ENCODE measurements around the gene NRG3. TPM values are rescaled to one million over a fixed set of nuclear protein-coding genes. Genes with fewer than 3 reads are reported as not detected.
A peak's percentile ranks its signal among the peaks of the same experiment; 100 is the strongest.

NRG3 gene
- total RNA-seq, 2 donors from 2014 or later: 0.97 TPM; not detected in 1

DNA sequence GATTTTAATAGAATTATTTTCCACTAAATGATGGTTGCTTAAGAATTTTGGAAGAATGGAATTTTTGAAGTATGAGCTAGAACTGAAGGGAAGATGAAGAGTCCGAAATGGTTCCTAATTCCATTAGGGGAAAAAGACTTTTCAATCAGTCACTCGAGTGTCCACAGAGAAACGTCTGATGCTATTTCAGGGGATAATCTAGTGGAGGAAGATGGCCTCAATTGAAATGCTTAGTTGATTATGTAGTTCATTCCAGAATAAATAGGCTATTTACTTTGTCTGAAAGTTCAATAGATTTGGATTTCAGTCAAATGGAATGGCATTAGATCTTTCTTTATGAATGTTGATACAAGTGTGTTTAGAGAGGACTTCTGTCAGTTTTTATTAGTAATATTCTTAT lies 365.4 kb downstream of the NRG3 start:
- Histone ChIP-seq H3K27me3 (replicated peaks; ENCODE audit: insufficient read depth) (no peaks in the 10 kb centered on the region), H3K4me3 (no peak overlapping the region), H3K4me1 (replicated peaks) (no peaks in the 10 kb centered on the region), H3K36me3 (no peaks in the 10 kb centered on the region), H3K9me3 (no peaks in the 10 kb centered on the region), H3K27ac (no peak overlapping the region)
- intact Hi-C loops (cut with DNase I): no loop called here
- DNase-seq (ENCODE audit: low spot score): no peak
- TF ChIP-seq POLR2A (IDR thresholded peaks at IDR 0.05) (no peak), POLR2AphosphoS5 (IDR thresholded peaks at IDR 0.05) (no peak)
- TF ChIP-seq, protein P1, sequence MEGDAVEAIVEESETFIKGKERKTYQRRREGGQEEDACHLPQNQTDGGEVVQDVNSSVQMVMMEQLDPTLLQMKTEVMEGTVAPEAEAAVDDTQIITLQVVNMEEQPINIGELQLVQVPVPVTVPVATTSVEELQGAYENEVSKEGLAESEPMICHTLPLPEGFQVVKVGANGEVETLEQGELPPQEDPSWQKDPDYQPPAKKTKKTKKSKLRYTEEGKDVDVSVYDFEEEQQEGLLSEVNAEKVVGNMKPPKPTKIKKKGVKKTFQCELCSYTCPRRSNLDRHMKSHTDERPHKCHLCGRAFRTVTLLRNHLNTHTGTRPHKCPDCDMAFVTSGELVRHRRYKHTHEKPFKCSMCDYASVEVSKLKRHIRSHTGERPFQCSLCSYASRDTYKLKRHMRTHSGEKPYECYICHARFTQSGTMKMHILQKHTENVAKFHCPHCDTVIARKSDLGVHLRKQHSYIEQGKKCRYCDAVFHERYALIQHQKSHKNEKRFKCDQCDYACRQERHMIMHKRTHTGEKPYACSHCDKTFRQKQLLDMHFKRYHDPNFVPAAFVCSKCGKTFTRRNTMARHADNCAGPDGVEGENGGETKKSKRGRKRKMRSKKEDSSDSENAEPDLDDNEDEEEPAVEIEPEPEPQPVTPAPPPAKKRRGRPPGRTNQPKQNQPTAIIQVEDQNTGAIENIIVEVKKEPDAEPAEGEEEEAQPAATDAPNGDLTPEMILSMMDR (IDR thresholded peaks at IDR 0.05): no peak
- 70% methylated on average over 3 of the region's 3 CpGs for WGBS

DNA sequence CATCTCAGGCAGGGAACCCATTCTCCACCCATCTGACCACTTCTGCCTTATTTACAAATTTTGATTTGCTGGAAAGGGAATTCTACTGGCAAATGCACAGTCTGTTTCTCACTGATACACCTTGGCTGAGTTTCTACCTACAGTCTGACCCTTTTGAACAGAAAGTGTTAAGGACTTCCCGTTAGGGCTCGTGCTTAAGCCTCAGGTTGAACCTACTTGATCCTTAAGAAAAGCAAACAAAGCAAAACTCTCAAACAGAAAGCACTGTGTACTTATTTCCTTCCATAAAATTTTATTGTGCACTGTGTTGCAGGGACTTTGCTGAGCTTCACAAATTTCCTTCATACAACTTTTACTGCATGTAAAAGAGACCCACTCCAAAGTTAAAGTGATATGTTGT lies 367.8 kb downstream of the NRG3 start:
- intact Hi-C loops (cut with DNase I): no loop called here
- TF ChIP-seq POLR2AphosphoS5 (IDR thresholded peaks at IDR 0.05) (peak; percentile 22), POLR2A (IDR thresholded peaks at IDR 0.05) (no peak)
- TF ChIP-seq, protein P1 (IDR thresholded peaks at IDR 0.05): no peak
- no peak overlapping the region for H3K27ac ChIP-seq
- H3K4me3 ChIP-seq: no peak overlapping the region
- no peaks in the 10 kb centered on the region for H3K36me3 ChIP-seq
- no peak for DNase-seq (ENCODE audit: low spot score)
- WGBS: 31% methylated on average over 2 of the region's 2 CpGs
- H3K27me3 ChIP-seq (replicated peaks; ENCODE audit: insufficient read depth): no peaks in the 10 kb centered on the region
- H3K9me3 ChIP-seq: no peaks in the 10 kb centered on the region
- H3K4me1 ChIP-seq (replicated peaks): no peaks in the 10 kb centered on the region

DNA sequence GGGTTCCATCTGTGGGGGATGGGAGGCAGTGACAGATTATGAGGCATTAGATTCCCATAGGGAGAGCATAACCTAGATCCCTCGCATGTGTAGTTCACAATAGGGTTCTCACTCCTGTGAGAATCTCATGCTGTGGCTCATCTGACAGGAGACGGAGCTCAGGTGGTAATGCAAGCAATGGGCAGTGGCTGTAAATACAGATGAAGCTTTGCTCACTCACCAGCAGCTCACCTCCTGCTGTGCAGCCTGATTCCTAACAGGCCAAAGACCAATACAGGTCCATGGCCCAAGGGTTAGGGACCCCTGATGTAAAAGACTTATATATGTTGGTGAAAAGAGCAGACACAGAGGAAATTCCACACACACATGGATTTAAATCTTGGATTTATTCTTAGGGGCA lies 370.2 kb downstream of the NRG3 start:
- intact Hi-C loops (cut with DNase I): no loop called here
- H3K36me3 ChIP-seq: no peaks in the 10 kb centered on the region
- no peaks in the 10 kb centered on the region for H3K27me3 ChIP-seq (replicated peaks; ENCODE audit: insufficient read depth)
- DNase-seq (ENCODE audit: low spot score): no peak
- H3K27ac ChIP-seq: no peak overlapping the region
- no peaks in the 10 kb centered on the region for H3K4me1 ChIP-seq (replicated peaks)
- no peaks in the 10 kb centered on the region for H3K9me3 ChIP-seq
- TF ChIP-seq, protein P1 (IDR thresholded peaks at IDR 0.05): no peak
- no peak for TF ChIP-seq POLR2AphosphoS5 (IDR thresholded peaks at IDR 0.05)
- TF ChIP-seq POLR2A (IDR thresholded peaks at IDR 0.05): no peak
- 85% methylated on average over 2 of the region's 2 CpGs for WGBS
- H3K4me3 ChIP-seq: no peak overlapping the region

DNA sequence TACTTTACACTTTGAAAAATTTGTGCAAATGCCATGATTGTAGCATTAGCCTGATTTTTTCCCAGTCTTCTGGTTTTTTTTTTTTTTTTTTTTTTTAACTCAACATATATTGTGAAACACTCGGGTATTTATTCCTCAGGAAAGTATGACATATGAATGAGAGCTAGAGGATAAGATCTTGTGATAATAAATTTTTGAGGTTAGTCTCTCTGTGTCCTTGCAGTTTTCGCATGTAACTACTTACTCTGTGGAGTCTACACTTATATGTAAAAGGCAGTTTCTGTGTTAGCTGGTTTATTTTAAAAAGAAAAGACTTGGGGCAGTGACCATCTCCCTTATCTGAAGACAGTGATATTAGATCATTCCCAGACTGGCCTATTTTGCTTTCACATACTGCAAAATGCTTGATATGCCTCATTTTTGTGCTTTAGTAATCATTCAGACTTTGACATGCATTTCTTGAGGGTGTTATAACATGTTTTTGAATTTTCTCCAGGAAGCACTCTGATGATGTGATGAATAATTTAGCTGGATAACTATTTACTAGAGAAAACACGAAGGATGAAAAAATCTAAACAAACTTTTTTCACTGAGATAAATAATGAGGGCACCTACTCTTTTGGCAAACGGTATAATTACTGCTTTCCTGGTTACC lies 371.0 kb downstream of the NRG3 start:
- H3K4me3 ChIP-seq: no peak overlapping the region
- H3K4me1 ChIP-seq (replicated peaks): no peaks in the 10 kb centered on the region
- 65% methylated on average over 4 of the region's 4 CpGs for WGBS
- no peak for DNase-seq (ENCODE audit: low spot score)
- H3K27ac ChIP-seq: no peak overlapping the region
- H3K36me3 ChIP-seq: no peaks in the 10 kb centered on the region
- TF ChIP-seq, protein P1 (IDR thresholded peaks at IDR 0.05): no peak
- no peak for TF ChIP-seq POLR2A (IDR thresholded peaks at IDR 0.05)
- no peak for TF ChIP-seq POLR2AphosphoS5 (IDR thresholded peaks at IDR 0.05)
- H3K27me3 ChIP-seq (replicated peaks; ENCODE audit: insufficient read depth): no peaks in the 10 kb centered on the region
- intact Hi-C loops (cut with DNase I): no loop called here
- no peaks in the 10 kb centered on the region for H3K9me3 ChIP-seq

DNA sequence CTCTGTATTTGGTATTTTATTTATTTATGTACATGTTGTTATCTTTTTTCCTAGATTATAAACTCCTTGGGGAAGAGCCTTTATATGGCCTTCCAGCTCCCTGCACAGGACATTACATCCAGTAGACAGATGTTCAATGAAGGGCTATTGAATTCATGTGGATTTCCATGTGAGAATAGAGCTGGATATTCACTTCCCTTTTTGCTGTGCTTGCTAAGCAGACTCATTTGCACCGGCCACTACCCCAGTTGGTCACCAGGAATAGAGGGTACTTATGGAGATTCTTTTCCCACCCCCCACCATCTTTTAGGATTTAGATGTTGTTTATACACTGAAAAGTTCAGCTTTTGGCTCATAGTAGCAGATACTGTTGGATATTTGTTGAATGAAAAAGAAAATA lies 374.1 kb downstream of the NRG3 start:
- TF ChIP-seq, protein P1 (IDR thresholded peaks at IDR 0.05): no peak
- TF ChIP-seq POLR2A (IDR thresholded peaks at IDR 0.05): no peak
- no peak for TF ChIP-seq POLR2AphosphoS5 (IDR thresholded peaks at IDR 0.05)
- Histone ChIP-seq H3K4me1 (replicated peaks) (no peaks in the 10 kb centered on the region), H3K36me3 (no peaks in the 10 kb centered on the region), H3K9me3 (no peaks in the 10 kb centered on the region), H3K4me3 (no peak overlapping the region), H3K27ac (no peak overlapping the region), H3K27me3 (replicated peaks; ENCODE audit: insufficient read depth) (no peaks in the 10 kb centered on the region)
- DNase-seq (ENCODE audit: low spot score): no peak
- WGBS: 84% methylated on average over 1 of the region's 1 CpG
- intact Hi-C loops (cut with DNase I): no loop called here

Measured in prostate gland (tissue), 2 donors.